ENCODE measurements around the gene ZSWIM3.
"Not testable (repeated sequence)": the region's sequence is repeated elsewhere in the genome, so short reads cannot be mapped to it uniquely, and the experiment has no call there.

ZSWIM3 gene

GRCh38 chr20:45859916-45860315 is 2.5 kb downstream of the ZSWIM3 start:
- DNase-seq (ENCODE audit: insufficient read length, low spot score) (no peak), FAIRE-seq (no peak)

DNA sequence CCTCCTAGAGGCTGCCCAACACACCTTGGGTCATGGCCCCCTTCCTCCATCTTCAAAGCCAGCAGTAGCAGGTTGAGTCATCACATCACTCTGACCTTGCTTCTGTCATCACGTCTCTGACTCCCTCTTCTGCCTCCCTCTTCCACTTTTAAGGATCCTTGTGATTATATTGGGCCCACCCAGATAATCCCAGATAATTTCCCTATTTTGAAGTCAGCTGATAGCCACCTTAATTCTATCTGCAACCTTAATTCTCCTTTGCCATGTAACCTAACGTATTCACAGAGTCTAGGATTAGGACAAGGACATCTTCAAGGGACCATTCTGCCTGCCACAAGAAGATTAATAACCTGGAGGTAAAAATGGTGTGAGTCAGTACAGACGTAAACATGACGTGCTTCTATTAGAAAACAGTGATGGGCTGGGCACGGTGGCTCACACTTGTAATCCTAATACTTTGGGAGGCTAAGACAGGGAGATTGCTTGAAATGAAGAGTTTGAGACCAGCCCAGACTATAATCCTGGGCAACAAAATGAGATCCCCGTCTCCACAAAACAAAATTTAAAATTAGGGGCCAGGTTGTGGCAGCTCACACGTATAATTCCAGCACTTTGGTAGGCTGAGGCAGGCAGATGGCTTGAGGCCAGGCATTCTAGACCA is 3.3 kb downstream of the ZSWIM3 start:
- FAIRE-seq = no peak
- no peak for DNase-seq (ENCODE audit: insufficient read length, low spot score)

DNA sequence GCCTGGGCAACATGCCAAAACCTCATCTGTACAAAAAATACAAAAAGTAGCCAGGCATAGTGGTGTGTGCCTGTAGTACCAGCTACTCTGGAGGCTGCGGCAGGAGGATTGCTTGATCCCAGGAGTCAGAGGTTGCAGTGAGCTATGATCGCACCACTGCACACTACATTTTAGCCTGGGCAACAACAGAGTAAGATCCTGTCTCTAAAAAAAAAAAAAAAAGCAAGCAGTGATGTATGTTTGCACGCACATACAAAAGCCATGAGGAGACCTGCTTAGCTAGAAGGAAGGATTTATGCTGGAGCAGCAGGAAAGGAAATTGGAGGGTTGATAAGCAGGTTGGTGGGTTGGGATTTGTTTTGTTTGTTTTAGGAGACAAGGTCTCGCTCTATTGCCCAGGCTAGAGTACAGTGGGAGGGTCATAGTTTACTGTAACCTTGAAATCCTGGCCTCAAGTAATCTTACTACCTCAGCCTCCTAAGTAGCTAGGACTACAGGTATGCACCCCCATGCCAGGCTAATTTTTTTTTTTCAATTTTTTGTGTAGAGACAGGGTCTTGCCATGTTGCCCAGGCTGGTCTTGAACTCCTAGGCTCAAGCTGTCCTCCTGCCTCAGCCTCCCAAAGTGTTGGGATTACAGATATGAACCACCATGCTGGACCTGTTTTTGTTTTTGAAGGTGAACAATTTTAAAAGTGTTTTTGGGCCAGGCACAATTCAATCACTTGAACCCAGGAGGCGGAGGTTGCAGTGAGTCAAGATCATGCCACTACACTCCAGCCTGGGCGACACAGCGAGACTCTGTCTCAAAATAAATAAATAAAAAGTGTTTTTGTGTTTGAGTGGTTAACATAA is 4.0 kb downstream of the ZSWIM3 start:
- no peak for FAIRE-seq
- DNase-seq (ENCODE audit: insufficient read length, low spot score) = no peak

DNA sequence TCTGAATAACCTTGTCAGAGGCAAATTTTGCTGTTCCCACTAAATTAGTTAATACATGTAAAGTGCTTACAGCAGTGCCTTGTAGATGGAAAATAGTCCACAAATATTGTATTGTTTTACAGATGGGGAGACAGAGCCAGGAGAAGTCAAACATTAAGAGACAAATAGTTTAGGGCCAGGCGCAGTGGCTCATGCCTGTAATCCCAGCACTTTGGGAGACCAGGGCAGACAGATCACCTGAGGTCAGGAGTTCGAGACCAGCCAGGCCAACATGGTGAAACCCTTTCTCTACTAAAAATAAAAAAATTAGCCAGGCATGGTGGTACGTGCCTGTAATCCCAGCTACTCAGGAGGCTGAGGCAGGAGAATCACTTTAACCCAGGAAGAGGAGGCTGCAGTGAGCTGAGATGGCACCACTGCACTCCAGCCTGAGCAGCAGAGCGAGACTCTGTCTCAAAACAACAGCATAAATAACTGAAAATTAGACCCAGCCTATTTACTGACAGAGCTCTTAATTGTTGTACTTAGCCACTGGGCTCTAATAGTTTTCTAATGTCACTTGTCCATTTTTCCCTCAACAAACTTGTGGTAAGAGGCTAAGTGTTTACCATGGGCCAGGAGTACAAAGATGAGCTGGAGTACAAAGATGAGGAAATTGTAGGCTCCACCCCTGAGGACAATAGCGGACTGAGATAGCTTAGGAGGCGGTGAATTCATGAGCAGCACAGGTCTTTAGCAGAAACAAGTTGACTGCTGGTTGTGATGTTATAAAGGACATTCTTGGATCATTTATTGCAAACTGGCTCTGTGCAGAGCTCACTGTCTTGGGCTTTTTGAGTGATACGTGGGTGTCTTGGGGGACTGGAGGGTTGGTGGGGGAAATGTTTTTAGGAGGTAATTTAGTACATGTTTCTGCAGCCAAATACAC is 6.4 kb downstream of the ZSWIM3 start:
- no peak for DNase-seq (ENCODE audit: insufficient read length, low spot score)
- no peak for FAIRE-seq

DNA sequence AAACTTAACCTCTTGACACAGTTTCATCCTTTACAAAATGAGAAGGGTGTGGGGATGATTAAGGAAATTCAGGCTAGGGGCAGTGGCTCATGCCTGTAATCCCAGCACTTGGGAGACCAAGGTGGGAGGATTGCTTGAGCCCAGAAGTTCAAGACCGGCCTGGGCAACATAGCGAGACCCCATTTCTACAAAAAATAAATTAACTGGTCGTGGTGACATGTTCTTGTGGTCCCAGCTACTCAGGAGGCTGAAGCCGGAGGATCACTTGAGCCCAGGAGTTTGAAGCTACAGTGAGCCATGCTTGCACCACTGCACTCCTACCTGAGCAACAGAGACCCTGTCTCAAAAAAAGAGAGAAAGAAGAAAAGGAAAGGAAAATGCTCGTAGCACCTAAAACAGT is 9.0 kb downstream of the ZSWIM3 start:
- no peak for DNase-seq (ENCODE audit: insufficient read length, low spot score)
- no peak for FAIRE-seq

GRCh38 chr20:45867136-45867818 is 9.9 kb downstream of the ZSWIM3 start:
- no peak for DNase-seq (ENCODE audit: insufficient read length, low spot score)
- no peak for FAIRE-seq

- DNase-seq (ENCODE audit: insufficient read length, low spot score) (no peak), FAIRE-seq (no peak)
Measured at GRCh38 chr20:45867819-45868176, 10.4 kb downstream of the ZSWIM3 start.

GRCh38 chr20:45872626-45873025 is 15.2 kb downstream of the ZSWIM3 start:
- DNase-seq (ENCODE audit: insufficient read length, low spot score) (no peak), FAIRE-seq (no peak)

GRCh38 chr20:45873409-45874103 is 16.1 kb downstream of the ZSWIM3 start:
- no peak for FAIRE-seq
- DNase-seq (ENCODE audit: insufficient read length, low spot score) = no peak

DNA sequence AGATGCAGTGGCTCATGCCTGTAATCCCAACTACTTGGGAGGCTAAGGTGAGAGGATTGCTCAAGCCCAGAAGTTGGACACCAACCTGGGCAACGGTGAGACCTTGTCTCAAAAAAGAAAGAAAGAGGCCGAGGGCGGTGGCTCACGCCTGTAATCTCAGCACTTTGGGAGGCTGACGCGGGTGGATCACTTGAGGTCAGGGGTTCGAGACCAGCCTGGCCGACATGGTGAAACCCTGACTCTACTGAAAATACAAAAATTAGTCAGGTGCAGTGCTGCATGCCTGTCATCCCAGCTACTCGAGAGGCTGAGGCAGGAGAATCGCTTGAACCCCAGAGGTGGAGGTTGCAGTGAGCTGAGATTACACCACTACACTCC is 16.7 kb downstream of the ZSWIM3 start:
- not testable (repeated sequence) for FAIRE-seq; DNase-seq (ENCODE audit: insufficient read length, low spot score)

DNA sequence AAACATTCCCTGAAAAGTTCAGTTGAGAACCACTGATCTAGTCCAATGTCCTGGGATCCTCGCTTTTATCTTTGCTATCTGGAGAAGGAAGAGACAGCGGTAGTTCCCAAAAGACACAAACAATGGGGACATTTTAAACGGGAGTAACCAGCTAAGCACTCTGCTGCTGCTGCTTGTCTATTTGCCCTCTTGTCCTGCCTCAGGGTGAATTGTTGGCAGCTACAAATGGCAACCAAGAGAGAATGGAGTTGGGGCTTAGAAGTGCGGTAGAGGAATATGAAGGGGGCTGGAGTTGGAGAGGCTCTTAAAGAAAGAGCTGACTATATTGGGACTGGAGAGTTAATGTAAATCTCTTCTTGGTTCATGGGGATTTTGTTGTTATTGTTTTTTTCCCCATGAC is 17.2 kb downstream of the ZSWIM3 start:
- no peak for DNase-seq (ENCODE audit: insufficient read length, low spot score)
- no peak for FAIRE-seq

- DNase-seq (ENCODE audit: insufficient read length, low spot score) (no peak), FAIRE-seq (no peak)
Measured at GRCh38 chr20:45878076-45878761, 20.8 kb downstream of the ZSWIM3 start.

- DNase-seq (ENCODE audit: insufficient read length, low spot score) (peak; percentile 95), FAIRE-seq (peak; percentile 98)
Measured at GRCh38 chr20:45880988-45881788, 23.8 kb downstream of the ZSWIM3 start, which contains the start of gene ZSWIM1. Gene ZSWIM1 (plus strand): TSS chr20:45881227. CDS start chr20:45882593, 1,366 bp downstream.

DNA sequence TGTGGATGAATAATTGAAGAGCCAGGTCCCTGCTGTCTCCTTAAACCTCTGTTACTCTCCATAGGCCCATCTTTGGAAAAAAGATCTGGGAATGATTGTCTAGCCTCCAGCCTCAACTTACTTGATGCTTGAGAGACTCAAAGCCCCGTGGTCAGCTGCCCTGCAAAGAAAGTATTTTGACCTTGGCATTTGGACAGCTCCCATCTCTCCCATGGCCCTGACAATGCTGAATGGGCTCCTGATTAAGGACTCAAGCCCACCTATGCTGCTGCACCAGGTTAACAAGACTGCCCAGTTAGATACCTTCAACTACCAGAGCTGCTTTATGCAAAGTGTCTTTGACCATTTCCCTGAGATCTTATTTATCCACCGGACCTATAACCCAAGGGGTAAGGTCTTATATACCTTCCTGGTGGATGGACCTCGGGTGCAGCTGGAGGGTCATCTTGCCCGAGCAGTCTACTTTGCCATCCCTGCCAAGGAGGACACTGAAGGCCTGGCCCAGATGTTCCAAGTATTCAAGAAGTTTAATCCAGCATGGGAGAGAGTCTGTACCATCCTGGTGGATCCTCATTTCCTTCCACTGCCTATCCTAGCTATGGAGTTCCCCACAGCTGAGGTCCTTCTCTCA is 25.2 kb downstream of the ZSWIM3 start:
- FAIRE-seq (no peak), DNase-seq (ENCODE audit: insufficient read length, low spot score) (no peak)

DNA sequence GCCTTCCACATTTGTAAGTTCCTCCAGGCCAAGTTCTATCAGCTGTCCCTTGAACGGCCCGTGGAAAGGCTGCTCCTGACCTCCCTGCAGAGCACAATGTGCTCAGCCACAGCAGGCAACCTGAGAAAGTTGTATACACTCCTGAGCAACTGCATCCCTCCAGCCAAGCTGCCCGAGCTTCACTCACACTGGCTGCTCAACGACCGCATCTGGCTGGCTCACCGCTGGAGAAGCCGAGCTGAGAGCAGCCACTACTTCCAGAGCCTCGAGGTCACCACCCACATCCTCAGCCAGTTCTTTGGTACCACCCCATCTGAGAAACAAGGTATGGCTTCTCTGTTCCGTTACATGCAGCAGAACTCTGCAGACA is 25.7 kb downstream of the ZSWIM3 start:
- FAIRE-seq (no peak), DNase-seq (ENCODE audit: insufficient read length, low spot score) (no peak)

GRCh38 chr20:45886590-45887345 is 29.4 kb downstream of the ZSWIM3 start:
- DNase-seq (ENCODE audit: insufficient read length, low spot score) (no peak), FAIRE-seq (no peak)

DNA sequence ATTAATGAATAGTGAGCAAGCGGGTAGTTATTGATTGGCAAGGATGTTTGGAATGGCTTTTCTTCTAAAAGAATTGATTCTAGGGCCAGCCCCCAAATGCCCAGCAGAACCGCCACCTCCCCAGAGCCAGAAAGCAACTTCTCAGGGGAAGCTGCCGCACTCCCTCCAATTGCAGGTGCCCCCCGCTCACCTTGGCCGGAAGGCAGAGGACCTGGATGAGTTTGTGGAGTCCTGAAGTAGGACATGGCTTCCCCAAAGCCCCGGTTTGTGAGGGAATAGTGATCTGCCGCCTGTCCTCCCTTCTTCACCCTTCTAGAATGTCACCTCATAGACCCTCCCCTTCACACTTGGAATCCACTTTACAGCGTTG is 29.9 kb downstream of the ZSWIM3 start, which contains the start of gene SPATA25:
Gene SPATA25, minus strand, starts transcription at position 277 of the 370 bp plus-strand sequence. Its CDS starts 32 bp downstream, at position 245.
- DNase-seq (ENCODE audit: insufficient read length, low spot score) = no peak
- FAIRE-seq = no peak
